Muscle of leg (tissue), 11 donors: Measurements from ENCODE around the gene MAP1LC3C. TPM values are rescaled to one million over a fixed set of nuclear protein-coding genes. Genes with fewer than 3 reads are reported as not detected.
A peak's percentile ranks its signal among the peaks of the same experiment; 100 is the strongest.

Experiments
- DNase-seq: peaks from one replicate; pipeline ENCODE4 v3.0.0; 2013
- H3K27ac ChIP-seq: one replicate; pipeline ENCODE4 v1.5.1; 2013; ENCODE audit warnings: mild to moderate bottlenecking, low read length, control low read depth
- H3K27me3 ChIP-seq: one replicate; pipeline ENCODE4 v1.6.1; 2013; ENCODE audit warnings: low read length; ENCODE audit not compliant: control insufficient read depth, insufficient read depth
- H3K36me3 ChIP-seq: one replicate; pipeline ENCODE4 v1.6.1; 2013; ENCODE audit warnings: low read length; ENCODE audit not compliant: control insufficient read depth, insufficient read depth
- H3K4me1 ChIP-seq: one replicate; pipeline ENCODE4 v1.6.1; 2013; ENCODE audit warnings: low read length; ENCODE audit not compliant: control insufficient read depth, insufficient read depth
- H3K4me3 ChIP-seq: one replicate; pipeline ENCODE4 v1.5.1; 2013; ENCODE audit warnings: low read length, control low read depth
- H3K9me3 ChIP-seq: replicated peaks from 2 replicates; pipeline ENCODE4 v1.6.1; 2013; ENCODE audit warnings: low read depth, low read length; ENCODE audit not compliant: control insufficient read depth
- WGBS: methylation state at CpG from one replicate; pipeline ENCODE4 v1.1.5; 2013; ENCODE audit warnings: missing lambda C conversion rate; ENCODE audit not compliant: insufficient coverage; 5-methylcytosine and 5-hydroxymethylcytosine counted together
- polyA plus RNA-seq, 8 donors: library from polyadenylated mRNA; unstranded; fragments of 120-200 nt; gene quantifications; one replicate each; pipeline versions ENCODE4 v1.2.1 to v1.2.3, GENCODE V29; 2013; ENCODE audit warnings: inconsistent platforms in 1 of 8, low replicate concordance in 1 of 8; ENCODE audit not compliant: insufficient read length in 8 of 8, insufficient read depth in 1 of 8
- total RNA-seq: library from RNA; stranded (reverse); fragments of 120-200 nt; gene quantifications from one replicate; pipeline ENCODE4 v1.2.4, GENCODE V29; 2013

The MAP1LC3C gene
- total and polyA plus RNA-seq, 9 donors = 10.2 to 21.6 (median 14.4) TPM

DNA sequence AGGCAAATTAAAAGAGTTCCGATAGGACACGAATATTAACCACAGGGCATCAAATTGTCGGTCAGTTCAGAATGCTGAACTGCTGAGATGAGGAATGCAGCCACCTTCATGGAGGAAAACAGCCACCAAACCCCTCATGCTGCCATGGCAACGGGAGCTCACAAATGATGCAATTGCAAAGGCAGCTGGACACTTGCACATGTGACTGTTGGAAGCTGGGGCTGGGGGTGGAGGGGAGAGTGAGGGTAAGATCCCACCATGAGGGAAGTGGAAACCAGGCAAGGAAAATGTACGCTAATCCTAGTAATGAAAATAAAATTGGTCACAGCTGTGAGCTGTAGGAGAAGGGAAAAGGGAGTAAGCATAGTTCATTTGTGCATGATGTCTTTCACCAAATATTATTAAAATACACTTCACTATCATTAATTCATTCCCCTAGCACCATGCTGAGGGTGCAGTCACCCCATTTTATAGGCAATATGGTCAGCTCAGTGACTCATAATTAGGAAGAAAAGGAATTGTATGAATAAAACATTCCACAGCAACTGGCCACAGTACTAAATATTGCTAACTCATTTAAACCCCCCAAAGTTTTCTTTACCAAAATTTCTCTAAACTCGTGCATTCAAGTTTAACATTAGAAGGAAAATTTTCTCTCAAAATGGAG, 26.1 kb downstream of the MAP1LC3C start:
- DNase-seq = peak; percentile 90
- Histone ChIP-seq H3K36me3 (no peaks in the 10 kb centered on the region), H3K4me1 (peaks cover 5% of the 10 kb centered on the region), H3K4me3 (no peak overlapping the region), H3K27ac (peak overlapping the region; percentile 60), H3K9me3 (no peaks in the 10 kb centered on the region), H3K27me3 (no peaks in the 10 kb centered on the region)
- 30% methylated on average over 2 of the region's 6 CpGs for WGBS

GRCh38 chr1:241968611-241969010, 30.3 kb downstream of the MAP1LC3C start:
- Histone ChIP-seq H3K27me3 (no peaks in the 10 kb centered on the region), H3K4me3 (no peak overlapping the region), H3K4me1 (peaks cover 5% of the 10 kb centered on the region), H3K27ac (no peak overlapping the region), H3K36me3 (no peaks in the 10 kb centered on the region), H3K9me3 (no peaks in the 10 kb centered on the region)
- WGBS = no CpG with 5 or more reads among the region's 4 CpGs
- DNase-seq = no peak

GRCh38 chr1:241964550-241965282, 34.2 kb downstream of the MAP1LC3C start:
- Histone ChIP-seq H3K36me3 (no peaks in the 10 kb centered on the region), H3K27ac (no peak overlapping the region), H3K4me1 (no peaks in the 10 kb centered on the region), H3K4me3 (no peak overlapping the region), H3K9me3 (no peaks in the 10 kb centered on the region), H3K27me3 (no peaks in the 10 kb centered on the region)
- DNase-seq = peak; percentile 19
- 77% methylated on average over 5 of the region's 8 CpGs for WGBS

- Histone ChIP-seq H3K27ac (no peak overlapping the region), H3K4me3 (no peak overlapping the region), H3K4me1 (no peaks in the 10 kb centered on the region), H3K36me3 (no peaks in the 10 kb centered on the region), H3K9me3 (no peaks in the 10 kb centered on the region), H3K27me3 (no peaks in the 10 kb centered on the region)
- DNase-seq = no peak
Measured at GRCh38 chr1:241963722-241964121, 35.2 kb downstream of the MAP1LC3C start.

GRCh38 chr1:241962153-241962552, 36.7 kb downstream of the MAP1LC3C start:
- Histone ChIP-seq H3K9me3 (no peaks in the 10 kb centered on the region), H3K27ac (no peak overlapping the region), H3K36me3 (no peaks in the 10 kb centered on the region), H3K4me3 (no peak overlapping the region), H3K4me1 (peaks cover 3% of the 10 kb centered on the region), H3K27me3 (no peaks in the 10 kb centered on the region)
- no peak for DNase-seq
- WGBS = 60% methylated on average over 2 of the region's 2 CpGs

DNA sequence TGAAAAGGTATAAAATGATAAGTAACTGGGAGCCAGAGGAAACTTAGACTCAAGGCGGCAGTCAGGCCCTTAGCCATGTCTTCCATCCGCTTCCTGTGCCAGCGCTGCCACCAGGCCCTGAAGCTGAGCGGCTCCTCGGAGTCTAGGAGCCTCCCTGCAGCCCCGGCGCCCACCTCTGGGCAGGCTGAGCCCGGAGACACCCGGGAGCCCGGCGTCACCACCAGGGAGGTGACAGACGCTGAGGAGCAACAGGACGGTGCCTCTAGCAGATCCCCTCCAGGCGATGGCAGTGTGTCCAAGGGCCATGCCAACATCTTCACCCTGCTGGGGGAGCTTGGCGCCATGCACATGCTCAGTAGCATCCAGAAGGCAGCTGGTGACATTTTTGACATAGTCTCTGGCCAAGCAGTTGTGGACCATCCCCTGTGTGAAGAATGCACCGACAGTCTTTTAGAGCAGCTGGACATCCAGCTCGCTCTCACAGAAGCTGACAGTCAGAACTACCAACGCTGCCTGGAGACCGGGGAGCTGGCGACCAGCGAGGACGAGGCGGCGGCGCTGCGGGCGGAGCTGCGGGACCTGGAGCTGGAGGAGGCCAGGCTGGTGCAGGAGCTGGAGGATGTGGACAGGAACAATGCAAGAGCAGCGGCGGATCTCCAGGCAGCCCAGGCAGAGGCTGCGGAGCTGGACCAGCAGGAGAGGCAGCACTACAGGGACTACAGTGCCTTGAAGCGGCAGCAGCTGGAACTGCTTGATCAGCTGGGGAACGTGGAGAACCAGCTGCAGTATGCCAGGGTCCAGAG, 41.0 kb downstream of the MAP1LC3C start, which contains the start of gene BECN2:
BECN2 (plus strand) TSS at position 76 of the 803 bp plus-strand sequence; CDS start at position 76, 0 bp downstream.
- H3K4me3 ChIP-seq = no peak within 1 kb of the TSS
- WGBS = 84% methylated on average over 33 of the region's 33 CpGs
- H3K9me3 ChIP-seq = no peaks in the 10 kb centered on the region
- DNase-seq = peak; percentile 59
- H3K4me1 ChIP-seq = peaks cover 3% of the 10 kb centered on the region
- H3K27ac ChIP-seq = no peak within 1 kb of the TSS
- no peaks in the 10 kb centered on the region for H3K27me3 ChIP-seq
- no peaks in the 10 kb centered on the region for H3K36me3 ChIP-seq

- DNase-seq = peak; percentile 57
- Histone ChIP-seq H3K9me3 (no peaks in the 10 kb centered on the region), H3K27ac (no peak overlapping the region), H3K4me1 (peaks cover 6% of the 10 kb centered on the region), H3K4me3 (no peak overlapping the region), H3K36me3 (no peaks in the 10 kb centered on the region), H3K27me3 (no peaks in the 10 kb centered on the region)
- 6% methylated on average over 4 of the region's 5 CpGs for WGBS
Measured at GRCh38 chr1:241950390-241950789, 48.5 kb downstream of the MAP1LC3C start.

GRCh38 chr1:241947354-241947753, 51.5 kb downstream of the MAP1LC3C start:
- no peaks in the 10 kb centered on the region for H3K36me3 ChIP-seq
- no peak overlapping the region for H3K4me3 ChIP-seq
- WGBS = 43% methylated on average over 2 of the region's 6 CpGs
- no peaks in the 10 kb centered on the region for H3K27me3 ChIP-seq
- H3K9me3 ChIP-seq = no peaks in the 10 kb centered on the region
- peak; percentile 90 for DNase-seq
- peaks cover 6% of the 10 kb centered on the region for H3K4me1 ChIP-seq
- peak overlapping the region; percentile 72 for H3K27ac ChIP-seq
